ENCODE data around the gene MRGPRD. TPM values are rescaled to one million over a fixed set of nuclear protein-coding genes. Genes with fewer than 3 reads are reported as not detected.

MRGPRD gene
- total and polyA plus RNA-seq, 5 donors: not detected

DNA sequence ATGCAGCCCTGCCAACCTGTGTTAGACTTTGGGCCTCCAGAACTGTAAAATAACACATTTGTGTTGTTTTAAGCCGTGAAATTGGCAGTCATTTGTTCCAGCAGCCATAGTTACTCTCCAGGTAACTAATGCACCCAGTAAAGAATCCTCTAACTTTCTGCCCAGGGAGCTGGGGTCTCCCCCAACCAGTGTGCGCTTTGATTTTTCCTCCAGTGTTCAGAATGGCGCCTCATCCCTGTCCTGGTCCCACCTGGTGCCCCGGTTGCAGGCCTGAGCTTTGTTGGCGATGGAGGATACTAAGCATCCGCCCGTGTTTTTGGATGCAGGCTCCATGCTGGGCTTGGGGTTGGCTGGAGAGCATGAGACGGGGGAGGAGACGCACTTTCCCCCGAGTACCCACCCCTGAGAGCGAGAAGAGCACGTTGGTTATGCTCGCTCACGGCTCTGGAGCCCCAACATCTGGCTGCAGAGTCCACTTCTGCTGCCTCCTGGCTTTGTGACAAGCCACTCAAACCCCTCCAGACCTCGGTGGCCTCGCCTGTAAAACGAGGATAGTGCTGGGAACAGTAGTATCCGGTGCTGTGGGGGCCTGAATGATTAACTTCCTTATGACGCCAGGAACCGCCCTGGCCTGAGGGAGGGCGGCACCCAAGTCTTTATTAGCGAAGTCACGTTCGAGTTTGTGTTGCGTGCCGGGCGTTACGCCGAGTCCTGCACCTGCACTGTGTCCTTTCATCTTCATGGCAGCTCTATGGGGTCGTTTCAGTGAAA lies 25.8 kb downstream of the MRGPRD start:
- WGBS: 33% methylated on average over 30 of the region's 30 CpGs
- Histone ChIP-seq H3K27me3 (ENCODE audit: control insufficient read depth, insufficient read depth) (no peaks in the 10 kb centered on the region), H3K9me3 (ENCODE audit: control insufficient read depth, low read length) (no peaks in the 10 kb centered on the region), H3K27ac (ENCODE audit: low read length) (no peak overlapping the region), H3K4me3 (ENCODE audit: low read length) (no peak overlapping the region), H3K4me1 (ENCODE audit: control insufficient read depth, insufficient read depth, low read length) (no peaks in the 10 kb centered on the region)
- intact Hi-C loops (cut with DNase I): no loop called here
- ATAC-seq (peak; percentile 73 to 93), DNase-seq (peak; percentile 55 to 75 (median 61))

- ATAC-seq: no peak
- intact Hi-C loops (cut with DNase I): no loop called here
- WGBS: 76% methylated on average over 9 of the region's 9 CpGs
These were observed 30.0 kb downstream of the MRGPRD start for GRCh38 chr11:68950762-68951161.

DNA sequence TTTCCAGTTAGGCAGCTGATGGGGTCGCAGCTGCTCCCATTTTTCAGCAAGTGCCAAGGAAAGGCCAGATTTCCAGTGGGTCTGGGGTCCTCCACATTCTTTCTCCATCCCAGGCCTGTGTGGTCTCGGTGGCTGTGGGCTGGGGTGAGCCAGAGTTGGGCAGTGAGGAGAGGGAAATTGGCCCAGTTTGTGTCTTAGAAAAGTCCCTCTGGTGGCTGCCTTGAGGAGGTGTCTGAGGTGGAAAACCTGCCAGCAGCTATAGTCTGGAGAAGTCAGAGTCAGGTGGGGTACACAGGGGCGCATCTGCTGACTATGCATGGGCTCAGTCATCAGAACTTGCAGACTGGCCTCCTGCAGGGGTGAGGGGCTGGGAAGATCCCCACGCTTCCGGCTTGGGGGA lies 30.5 kb downstream of the MRGPRD start:
- WGBS: 78% methylated on average over 5 of the region's 5 CpGs
- Histone ChIP-seq H3K4me3 (ENCODE audit: low read length) (no peak overlapping the region), H3K4me1 (ENCODE audit: control insufficient read depth, insufficient read depth, low read length) (no peaks in the 10 kb centered on the region), H3K9me3 (ENCODE audit: control insufficient read depth, low read length) (no peaks in the 10 kb centered on the region), H3K27ac (ENCODE audit: low read length) (no peak overlapping the region), H3K27me3 (ENCODE audit: control insufficient read depth, insufficient read depth) (no peaks in the 10 kb centered on the region)
- intact Hi-C loops (cut with DNase I): no loop called here
- ATAC-seq: no peak
- DNase-seq: peak in 2 of 3 donors; percentile 11 to 18

More at GRCh38 chr11:68950762-68951161, 30.0 kb downstream of the MRGPRD start:
- Histone ChIP-seq H3K4me3 (ENCODE audit: low read length) (no peak overlapping the region), H3K27ac (ENCODE audit: low read length) (no peak overlapping the region), H3K9me3 (ENCODE audit: control insufficient read depth, low read length) (no peaks in the 10 kb centered on the region), H3K4me1 (ENCODE audit: control insufficient read depth, insufficient read depth, low read length) (no peaks in the 10 kb centered on the region), H3K27me3 (ENCODE audit: control insufficient read depth, insufficient read depth) (no peaks in the 10 kb centered on the region)
- DNase-seq: peak in 2 of 3 donors; percentile 30

GRCh38 chr11:68948935-68949334 lies 31.9 kb downstream of the MRGPRD start:
- no peak overlapping the region for H3K27ac ChIP-seq (ENCODE audit: low read length)
- no peak for DNase-seq
- ATAC-seq: no peak
- no peak overlapping the region for H3K4me3 ChIP-seq (ENCODE audit: low read length)
- no peaks in the 10 kb centered on the region for H3K27me3 ChIP-seq (ENCODE audit: control insufficient read depth, insufficient read depth)
- no peaks in the 10 kb centered on the region for H3K9me3 ChIP-seq (ENCODE audit: control insufficient read depth, low read length)
- intact Hi-C loops (cut with DNase I): loop anchor here in 1 of 4 donors (10.0 kb wide), 1 partner anchor 66 kb away; the partner anchor contains the start of gene MRGPRF
- WGBS: 91% methylated on average over 17 of the region's 17 CpGs
- no peaks in the 10 kb centered on the region for H3K4me1 ChIP-seq (ENCODE audit: control insufficient read depth, insufficient read depth, low read length)

- Histone ChIP-seq H3K9me3 (ENCODE audit: control insufficient read depth, low read length) (no peaks in the 10 kb centered on the region), H3K4me1 (ENCODE audit: control insufficient read depth, insufficient read depth, low read length) (no peaks in the 10 kb centered on the region), H3K27ac (ENCODE audit: low read length) (no peak overlapping the region), H3K4me3 (ENCODE audit: low read length) (no peak overlapping the region), H3K27me3 (ENCODE audit: control insufficient read depth, insufficient read depth) (no peaks in the 10 kb centered on the region)
- DNase-seq (no peak), ATAC-seq (no peak)
- intact Hi-C loops (cut with DNase I): loop anchor here in 1 of 4 donors (10.0 kb wide), 1 partner anchor 66 kb away; the partner anchor contains the start of gene MRGPRF
- WGBS: 70% methylated on average over 2 of the region's 2 CpGs
These were observed 32.3 kb downstream of the MRGPRD start for GRCh38 chr11:68948496-68948895.

GRCh38 chr11:68947151-68947550 lies 33.6 kb downstream of the MRGPRD start:
- ATAC-seq: no peak
- H3K27me3 ChIP-seq (ENCODE audit: control insufficient read depth, insufficient read depth): no peaks in the 10 kb centered on the region
- no peak for DNase-seq
- no peaks in the 10 kb centered on the region for H3K9me3 ChIP-seq (ENCODE audit: control insufficient read depth, low read length)
- intact Hi-C loops (cut with DNase I): loop anchor here in 1 of 4 donors (10.0 kb wide), 1 partner anchor 68 kb away; the partner anchor contains the start of gene MRGPRF
- no peak overlapping the region for H3K27ac ChIP-seq (ENCODE audit: low read length)
- no peaks in the 10 kb centered on the region for H3K4me1 ChIP-seq (ENCODE audit: control insufficient read depth, insufficient read depth, low read length)
- H3K4me3 ChIP-seq (ENCODE audit: low read length): no peak overlapping the region
- 75% methylated on average over 11 of the region's 11 CpGs for WGBS

DNA sequence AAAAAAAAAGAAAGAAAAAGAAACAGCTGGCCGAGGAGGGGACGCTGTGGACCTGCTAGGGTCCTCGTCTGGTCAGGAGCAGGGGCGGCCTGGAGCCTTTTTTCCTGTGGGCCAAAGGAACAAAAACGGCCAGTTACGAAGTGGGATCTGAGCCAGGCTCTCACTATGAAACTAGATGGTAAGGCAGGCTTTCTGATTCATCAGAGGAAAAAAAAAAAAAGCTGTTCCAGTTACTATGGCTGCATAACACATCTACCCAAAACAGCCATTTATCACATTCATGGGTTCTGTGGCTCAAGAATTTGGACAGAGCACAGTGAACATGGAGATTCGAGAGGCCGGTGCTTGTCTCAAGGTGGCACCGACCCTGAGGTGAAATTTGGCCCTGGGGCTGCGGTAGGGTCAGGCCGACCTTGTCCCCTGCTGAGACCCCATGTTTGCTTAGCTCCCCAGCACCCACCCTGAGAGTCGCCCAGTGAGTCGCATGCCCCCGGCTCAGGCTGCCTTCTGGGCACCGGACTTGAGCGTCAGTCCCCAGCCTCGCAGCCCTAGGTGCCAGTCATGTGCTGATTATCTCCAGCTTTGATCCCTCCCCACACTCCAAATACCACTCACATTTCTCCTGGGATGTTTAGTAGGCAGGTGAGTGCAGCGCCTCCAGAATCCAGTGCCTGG lies 34.2 kb downstream of the MRGPRD start:
- intact Hi-C loops (cut with DNase I): loop anchor here in 1 of 4 donors (10.0 kb wide), 1 partner anchor 68 kb away; the partner anchor contains the start of gene MRGPRF
- Histone ChIP-seq H3K4me1 (ENCODE audit: control insufficient read depth, insufficient read depth, low read length) (no peaks in the 10 kb centered on the region), H3K9me3 (ENCODE audit: control insufficient read depth, low read length) (no peaks in the 10 kb centered on the region), H3K27me3 (ENCODE audit: control insufficient read depth, insufficient read depth) (no peaks in the 10 kb centered on the region), H3K27ac (ENCODE audit: low read length) (no peak overlapping the region), H3K4me3 (ENCODE audit: low read length) (no peak overlapping the region)
- DNase-seq (peak in 1 of 3 donors; percentile 47), ATAC-seq (peak; percentile 64 to 86)
- 43% methylated on average over 18 of the region's 18 CpGs for WGBS

GRCh38 chr11:68942751-68943271 lies 38.0 kb downstream of the MRGPRD start:
- intact Hi-C loops (cut with DNase I): loop anchor here in 1 of 4 donors (10.0 kb wide), 1 partner anchor 72 kb away; the partner anchor contains the start of gene MRGPRF
- H3K4me3 ChIP-seq (ENCODE audit: low read length): no peak overlapping the region
- ATAC-seq: peak; percentile 30 to 53
- 67% methylated on average over 9 of the region's 9 CpGs for WGBS
- DNase-seq: peak in 1 of 3 donors; percentile 42
- H3K4me1 ChIP-seq (ENCODE audit: control insufficient read depth, insufficient read depth, low read length): no peaks in the 10 kb centered on the region
- no peaks in the 10 kb centered on the region for H3K9me3 ChIP-seq (ENCODE audit: control insufficient read depth, low read length)
- no peaks in the 10 kb centered on the region for H3K27me3 ChIP-seq (ENCODE audit: control insufficient read depth, insufficient read depth)
- H3K27ac ChIP-seq (ENCODE audit: low read length): no peak overlapping the region

GRCh38 chr11:68942095-68942620 lies 38.6 kb downstream of the MRGPRD start:
- Histone ChIP-seq H3K9me3 (ENCODE audit: control insufficient read depth, low read length) (no peaks in the 10 kb centered on the region), H3K4me1 (ENCODE audit: control insufficient read depth, insufficient read depth, low read length) (no peaks in the 10 kb centered on the region), H3K27me3 (ENCODE audit: control insufficient read depth, insufficient read depth) (no peaks in the 10 kb centered on the region), H3K27ac (ENCODE audit: low read length) (no peak overlapping the region), H3K4me3 (ENCODE audit: low read length) (no peak overlapping the region)
- DNase-seq: peak in 1 of 3 donors; percentile 33
- intact Hi-C loops (cut with DNase I): loop anchor here in 1 of 4 donors (10.0 kb wide), 1 partner anchor 73 kb away; the partner anchor contains the start of gene MRGPRF
- 73% methylated on average over 11 of the region's 11 CpGs for WGBS
- no peak for ATAC-seq

- Histone ChIP-seq H3K9me3 (ENCODE audit: control insufficient read depth, low read length) (no peaks in the 10 kb centered on the region), H3K27ac (ENCODE audit: low read length) (no peak overlapping the region), H3K27me3 (ENCODE audit: control insufficient read depth, insufficient read depth) (no peaks in the 10 kb centered on the region), H3K4me3 (ENCODE audit: low read length) (no peak overlapping the region), H3K4me1 (ENCODE audit: control insufficient read depth, insufficient read depth, low read length) (no peaks in the 10 kb centered on the region)
- intact Hi-C loops (cut with DNase I): loop anchor here in 1 of 4 donors (10.0 kb wide), 1 partner anchor 73 kb away; the partner anchor contains the start of gene MRGPRF
- no peak for ATAC-seq
- DNase-seq: peak in 1 of 3 donors; percentile 33
- 87% methylated on average over 18 of the region's 18 CpGs for WGBS
These were observed 39.3 kb downstream of the MRGPRD start for GRCh38 chr11:68941324-68942094.
